NB4 (cell line): ENCODE measurements around the gene DGKG.

Source experiments
- CTCF ChIP-seq: IDR thresholded peaks from one replicate; pipeline ENCODE4 v1.5.1; 2012; ENCODE audit warnings: low read depth, low read length
- MYC ChIP-seq: IDR thresholded peaks from 2 replicates; pipeline ENCODE4 v1.6.1; 2011; ENCODE audit warnings: low read depth, low read length
- POLR2A ChIP-seq: IDR thresholded peaks from 2 replicates; pipeline ENCODE4 v1.6.1; 2011; ENCODE audit warnings: mild to moderate bottlenecking; ENCODE audit not compliant: insufficient read length; ENCODE audit errors: extremely low read depth
- TF ChIP-seq, protein P1 (sequence below): IDR thresholded peaks from 2 replicates; pipeline ENCODE4 v1.6.1; 2011; ENCODE audit warnings: low read depth, low read length

DNA sequence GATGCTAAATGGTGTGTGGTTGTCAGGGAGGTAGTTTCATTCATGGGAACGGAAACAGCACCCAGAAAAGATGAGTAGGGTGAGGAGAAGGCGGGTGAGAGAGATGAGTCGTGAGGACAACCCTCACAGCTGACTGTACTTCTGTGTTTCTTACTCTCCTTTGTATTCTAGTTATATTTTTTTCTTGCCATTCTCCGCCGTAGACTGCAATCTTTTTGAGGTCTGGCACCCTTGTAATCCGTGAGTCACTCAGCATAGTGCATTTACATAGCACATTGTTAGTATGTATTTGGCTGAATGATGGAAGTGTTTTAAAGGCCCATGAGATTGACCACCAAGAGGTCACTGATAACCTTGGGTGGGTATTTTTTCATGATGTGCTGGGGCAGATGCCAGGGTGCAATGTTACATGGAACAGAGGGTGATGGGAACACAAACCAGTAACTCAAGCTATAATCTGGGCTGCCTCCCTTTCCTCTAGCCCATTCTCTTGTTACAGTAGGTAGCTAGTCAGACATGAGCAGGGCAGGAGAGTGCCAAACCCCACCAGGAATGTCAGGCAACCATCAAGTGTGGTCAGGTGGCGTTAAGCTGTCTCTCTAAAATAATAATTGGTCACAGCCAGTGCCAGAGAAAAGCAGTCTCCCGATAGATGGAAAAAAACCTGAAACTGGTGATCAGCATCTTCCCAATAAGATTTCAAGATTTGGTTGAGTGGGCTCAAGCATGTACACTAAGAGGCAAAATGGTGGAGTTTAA is 18.8 kb upstream of the DGKG start:
- TF ChIP-seq CTCF = no peak
- TF ChIP-seq POLR2A = no peak
- no peak for TF ChIP-seq MYC
- TF ChIP-seq, protein P1, sequence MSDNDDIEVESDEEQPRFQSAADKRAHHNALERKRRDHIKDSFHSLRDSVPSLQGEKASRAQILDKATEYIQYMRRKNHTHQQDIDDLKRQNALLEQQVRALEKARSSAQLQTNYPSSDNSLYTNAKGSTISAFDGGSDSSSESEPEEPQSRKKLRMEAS = no peak
